HL-60 (cell line): ENCODE measurements around the gene ARHGEF17.

Source experiments
- DNase-seq, 2 experiments: peaks; one replicate each; pipeline ENCODE4 v3.0.0-alpha.2; 2010 to 2020; ENCODE audit warnings: low read depth in 1 of 2, low spot score in 1 of 2
- H3K27ac ChIP-seq: fragments of 250-450 bp; sonication (Bioruptor Pico); replicated peaks from 2 replicates; pipeline ENCODE4 v1.5.1; 2020; ENCODE audit warnings: mild to moderate bottlenecking, moderate library complexity
- H3K27me3 ChIP-seq: fragments of 250-450 bp; sonication (Bioruptor Pico); 2 replicates; pipeline ENCODE4 v1.5.1; 2021; ENCODE audit warnings: mild to moderate bottlenecking, moderate library complexity; ENCODE audit not compliant: insufficient read depth, poor library complexity, severe bottlenecking
- H3K4me3 ChIP-seq: replicated peaks from 2 replicates; pipeline ENCODE4 v1.5.1; 2011; ENCODE audit warnings: mild to moderate bottlenecking, control low read depth, low read length; ENCODE audit not compliant: insufficient read depth
- CTCF ChIP-seq: IDR thresholded peaks from one replicate; pipeline ENCODE4 v1.5.1; 2011; ENCODE audit warnings: low read length, control low read depth, inconsistent platforms; ENCODE audit not compliant: insufficient read depth
- GABPA ChIP-seq: IDR thresholded peaks from 2 replicates; pipeline ENCODE4 v1.6.1; 2012; ENCODE audit warnings: low read depth
- POLR2AphosphoS5 ChIP-seq: IDR thresholded peaks from 2 replicates; pipeline ENCODE4 v1.6.1; 2012; ENCODE audit warnings: low read depth
- SPI1 ChIP-seq: IDR thresholded peaks from 2 replicates; pipeline ENCODE4 v1.6.1; 2012; ENCODE audit warnings: low read depth, mild to moderate bottlenecking, borderline replicate concordance
- TF ChIP-seq, protein P1 (sequence below): IDR thresholded peaks from 2 replicates; pipeline ENCODE4 v1.6.1; 2012; ENCODE audit warnings: low read depth; ENCODE audit not compliant: insufficient replicate concordance

ARHGEF17 gene

DNA sequence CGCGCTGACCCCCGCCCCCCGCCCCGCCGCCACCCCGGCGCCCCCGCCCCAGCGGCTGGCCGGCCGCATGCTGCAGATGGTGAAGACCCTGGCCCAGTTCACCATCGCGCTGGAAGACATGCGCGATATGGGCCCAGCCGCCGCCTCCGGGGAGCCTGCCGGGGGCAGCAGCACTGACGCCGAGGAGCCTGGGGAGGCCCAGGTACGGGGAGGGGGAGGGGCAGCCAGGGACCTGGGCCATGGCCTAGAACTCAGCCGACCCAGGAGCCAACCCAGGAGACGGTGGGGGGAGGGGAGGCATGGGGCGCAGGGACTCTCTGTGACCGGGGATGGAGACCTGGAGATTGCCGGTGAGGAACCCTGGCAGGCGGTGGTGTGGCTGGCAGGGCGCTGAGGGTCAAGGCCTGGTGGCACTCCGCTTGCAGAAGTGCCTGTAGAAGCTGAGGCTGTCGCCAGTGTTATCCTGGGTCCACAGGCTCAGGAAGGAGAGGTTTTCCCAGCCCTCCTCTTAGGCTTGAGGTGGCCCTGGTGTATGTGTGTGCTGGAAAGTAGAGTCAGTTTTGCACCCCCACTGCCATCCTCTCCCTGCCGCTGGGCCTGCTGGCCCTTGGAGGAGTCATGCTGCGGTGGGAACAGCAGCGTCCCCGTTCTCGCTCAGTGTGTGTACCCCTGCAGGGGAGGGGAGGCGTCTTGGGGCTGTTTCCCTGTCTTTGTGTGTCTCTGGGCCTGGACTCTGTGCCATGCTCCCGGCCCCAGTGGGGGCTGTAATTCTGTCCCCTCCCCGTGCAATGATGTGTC, 35.2 kb downstream of the ARHGEF17 start:
- no peaks in the 10 kb centered on the region for H3K27me3 ChIP-seq
- H3K27ac ChIP-seq = no peak overlapping the region
- TF ChIP-seq CTCF = no peak
- TF ChIP-seq, protein P1, sequence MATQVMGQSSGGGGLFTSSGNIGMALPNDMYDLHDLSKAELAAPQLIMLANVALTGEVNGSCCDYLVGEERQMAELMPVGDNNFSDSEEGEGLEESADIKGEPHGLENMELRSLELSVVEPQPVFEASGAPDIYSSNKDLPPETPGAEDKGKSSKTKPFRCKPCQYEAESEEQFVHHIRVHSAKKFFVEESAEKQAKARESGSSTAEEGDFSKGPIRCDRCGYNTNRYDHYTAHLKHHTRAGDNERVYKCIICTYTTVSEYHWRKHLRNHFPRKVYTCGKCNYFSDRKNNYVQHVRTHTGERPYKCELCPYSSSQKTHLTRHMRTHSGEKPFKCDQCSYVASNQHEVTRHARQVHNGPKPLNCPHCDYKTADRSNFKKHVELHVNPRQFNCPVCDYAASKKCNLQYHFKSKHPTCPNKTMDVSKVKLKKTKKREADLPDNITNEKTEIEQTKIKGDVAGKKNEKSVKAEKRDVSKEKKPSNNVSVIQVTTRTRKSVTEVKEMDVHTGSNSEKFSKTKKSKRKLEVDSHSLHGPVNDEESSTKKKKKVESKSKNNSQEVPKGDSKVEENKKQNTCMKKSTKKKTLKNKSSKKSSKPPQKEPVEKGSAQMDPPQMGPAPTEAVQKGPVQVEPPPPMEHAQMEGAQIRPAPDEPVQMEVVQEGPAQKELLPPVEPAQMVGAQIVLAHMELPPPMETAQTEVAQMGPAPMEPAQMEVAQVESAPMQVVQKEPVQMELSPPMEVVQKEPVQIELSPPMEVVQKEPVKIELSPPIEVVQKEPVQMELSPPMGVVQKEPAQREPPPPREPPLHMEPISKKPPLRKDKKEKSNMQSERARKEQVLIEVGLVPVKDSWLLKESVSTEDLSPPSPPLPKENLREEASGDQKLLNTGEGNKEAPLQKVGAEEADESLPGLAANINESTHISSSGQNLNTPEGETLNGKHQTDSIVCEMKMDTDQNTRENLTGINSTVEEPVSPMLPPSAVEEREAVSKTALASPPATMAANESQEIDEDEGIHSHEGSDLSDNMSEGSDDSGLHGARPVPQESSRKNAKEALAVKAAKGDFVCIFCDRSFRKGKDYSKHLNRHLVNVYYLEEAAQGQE = no peak
- no peak for TF ChIP-seq POLR2AphosphoS5
- no peak for TF ChIP-seq SPI1
- TF ChIP-seq GABPA = no peak
- no peak for DNase-seq
- H3K4me3 ChIP-seq = no peak overlapping the region

DNA sequence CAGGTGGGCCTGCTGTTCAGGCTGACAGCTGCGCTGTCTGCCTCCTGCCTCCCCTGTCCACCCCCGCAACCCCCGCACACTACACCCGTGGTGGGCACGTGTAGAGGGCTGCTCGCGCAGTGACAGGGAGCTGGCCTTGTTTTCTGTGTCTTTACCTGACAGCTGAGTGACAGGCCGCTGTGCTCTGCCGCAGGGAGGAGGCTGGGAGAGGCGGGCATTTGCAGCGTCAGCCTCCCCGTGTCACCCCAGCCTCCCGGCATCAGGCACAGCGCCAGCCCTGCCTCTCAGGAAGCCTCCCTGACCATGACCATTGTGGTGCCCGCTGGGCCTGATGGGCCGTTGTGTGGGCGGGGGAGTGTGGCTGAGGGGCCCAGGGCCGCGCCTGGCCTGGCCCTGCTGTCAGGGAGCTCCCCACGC, 36.1 kb downstream of the ARHGEF17 start:
- DNase-seq = no peak
- no peaks in the 10 kb centered on the region for H3K27me3 ChIP-seq
- H3K27ac ChIP-seq = no peak overlapping the region
- H3K4me3 ChIP-seq = no peak overlapping the region
- TF ChIP-seq, protein P1 = no peak
- TF ChIP-seq SPI1 (no peak), POLR2AphosphoS5 (no peak), GABPA (no peak), CTCF (no peak)

DNA sequence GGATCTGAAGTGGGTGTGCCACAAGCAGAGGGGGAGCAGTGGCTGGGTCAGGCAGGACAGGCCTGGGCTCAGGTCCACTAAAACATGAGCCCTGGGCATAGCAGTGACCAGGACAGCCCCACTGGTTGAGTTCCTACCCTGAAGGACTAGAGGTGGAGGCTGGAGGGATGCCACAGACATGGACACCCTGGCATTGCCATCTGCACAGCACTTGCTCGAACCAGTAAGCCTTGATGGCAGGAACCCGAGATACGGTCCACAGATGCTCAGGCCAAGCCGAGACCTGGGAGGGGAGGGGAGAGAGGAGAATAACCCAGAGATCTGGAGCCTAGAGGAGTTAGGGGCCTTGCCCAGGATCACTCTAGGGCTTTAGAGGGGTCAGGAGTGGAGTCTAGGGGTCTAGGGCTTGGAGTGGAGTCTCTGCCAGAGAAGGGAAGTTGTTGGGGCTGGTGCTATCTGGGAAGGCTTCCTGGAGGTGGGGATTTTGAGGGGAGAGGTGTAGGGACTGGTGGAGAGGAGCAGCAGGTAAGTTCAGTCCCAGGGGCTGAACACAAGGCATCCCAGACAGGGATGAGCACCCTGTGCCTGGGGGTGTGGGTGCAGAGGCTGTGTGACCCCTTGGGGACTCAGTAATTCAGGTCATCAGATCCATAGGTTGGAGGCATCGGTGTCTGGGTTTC, 37.5 kb downstream of the ARHGEF17 start:
- H3K27me3 ChIP-seq = no peaks in the 10 kb centered on the region
- TF ChIP-seq, protein P1 = no peak
- TF ChIP-seq SPI1 (no peak), POLR2AphosphoS5 (no peak), GABPA (no peak), CTCF (no peak)
- H3K4me3 ChIP-seq = no peak overlapping the region
- DNase-seq = no peak
- H3K27ac ChIP-seq = no peak overlapping the region
